GM12872 (cell line): ENCODE measurements around the gene PCSK5.

Source experiments
- TF ChIP-seq, protein P1 (sequence below): IDR thresholded peaks from 3 replicates; pipeline ENCODE4 v1.5.1; 2011; ENCODE audit warnings: low read depth, mild to moderate bottlenecking, low read length, moderate library complexity; ENCODE audit not compliant: insufficient read depth

Gene PCSK5

DNA sequence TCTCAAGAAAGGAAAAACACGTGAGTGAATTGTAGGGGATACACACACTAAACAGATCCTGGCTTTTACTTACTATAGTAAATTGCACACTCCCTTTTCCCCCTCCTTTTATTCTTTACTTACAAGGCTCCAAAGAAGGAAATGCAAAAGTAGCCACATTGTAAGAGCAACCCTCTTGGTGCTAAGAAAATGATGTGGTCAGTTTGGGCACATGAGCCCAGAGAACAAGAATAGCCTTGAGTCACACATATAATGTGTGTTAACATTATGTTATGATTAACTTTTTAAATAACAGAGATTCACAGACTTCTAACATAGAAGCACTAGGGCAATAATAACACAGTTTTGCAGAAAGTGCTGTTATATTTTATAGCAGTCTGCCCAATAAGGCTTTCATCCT lies 48.5 kb downstream of the PCSK5 start:
- TF ChIP-seq, protein P1, sequence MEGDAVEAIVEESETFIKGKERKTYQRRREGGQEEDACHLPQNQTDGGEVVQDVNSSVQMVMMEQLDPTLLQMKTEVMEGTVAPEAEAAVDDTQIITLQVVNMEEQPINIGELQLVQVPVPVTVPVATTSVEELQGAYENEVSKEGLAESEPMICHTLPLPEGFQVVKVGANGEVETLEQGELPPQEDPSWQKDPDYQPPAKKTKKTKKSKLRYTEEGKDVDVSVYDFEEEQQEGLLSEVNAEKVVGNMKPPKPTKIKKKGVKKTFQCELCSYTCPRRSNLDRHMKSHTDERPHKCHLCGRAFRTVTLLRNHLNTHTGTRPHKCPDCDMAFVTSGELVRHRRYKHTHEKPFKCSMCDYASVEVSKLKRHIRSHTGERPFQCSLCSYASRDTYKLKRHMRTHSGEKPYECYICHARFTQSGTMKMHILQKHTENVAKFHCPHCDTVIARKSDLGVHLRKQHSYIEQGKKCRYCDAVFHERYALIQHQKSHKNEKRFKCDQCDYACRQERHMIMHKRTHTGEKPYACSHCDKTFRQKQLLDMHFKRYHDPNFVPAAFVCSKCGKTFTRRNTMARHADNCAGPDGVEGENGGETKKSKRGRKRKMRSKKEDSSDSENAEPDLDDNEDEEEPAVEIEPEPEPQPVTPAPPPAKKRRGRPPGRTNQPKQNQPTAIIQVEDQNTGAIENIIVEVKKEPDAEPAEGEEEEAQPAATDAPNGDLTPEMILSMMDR, result no peak

GRCh38 chr9:75939536-75940111 lies 49.2 kb downstream of the PCSK5 start:
- TF ChIP-seq, protein P1, result no peak

- TF ChIP-seq, protein P1, result no peak
These were observed 50.6 kb downstream of the PCSK5 start for GRCh38 chr9:75941066-75941465.

- TF ChIP-seq, protein P1, result no peak
These were observed 51.3 kb downstream of the PCSK5 start for GRCh38 chr9:75941577-75942311.

DNA sequence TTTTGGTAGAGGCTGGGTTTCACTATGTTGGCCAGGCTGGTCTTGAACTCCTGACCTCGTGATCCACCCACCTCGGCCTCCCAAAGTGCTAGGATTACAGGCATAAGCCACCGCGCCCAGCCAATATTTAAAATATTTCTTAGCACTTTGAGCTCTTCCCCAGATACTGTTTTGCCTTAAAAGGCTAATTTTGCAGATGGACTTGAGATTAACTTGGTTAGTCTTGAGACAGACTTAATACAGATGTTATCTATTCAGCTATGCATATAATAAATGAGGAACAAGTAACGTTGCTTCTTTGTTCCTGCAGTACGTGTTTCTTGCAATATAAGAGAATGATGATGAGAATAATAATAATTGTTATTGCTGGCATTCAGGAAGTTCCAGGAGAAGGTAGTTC lies 56.3 kb downstream of the PCSK5 start:
- TF ChIP-seq, protein P1, result no peak

- TF ChIP-seq, protein P1, result no peak
These were observed 56.8 kb downstream of the PCSK5 start for GRCh38 chr9:75947233-75947632.

DNA sequence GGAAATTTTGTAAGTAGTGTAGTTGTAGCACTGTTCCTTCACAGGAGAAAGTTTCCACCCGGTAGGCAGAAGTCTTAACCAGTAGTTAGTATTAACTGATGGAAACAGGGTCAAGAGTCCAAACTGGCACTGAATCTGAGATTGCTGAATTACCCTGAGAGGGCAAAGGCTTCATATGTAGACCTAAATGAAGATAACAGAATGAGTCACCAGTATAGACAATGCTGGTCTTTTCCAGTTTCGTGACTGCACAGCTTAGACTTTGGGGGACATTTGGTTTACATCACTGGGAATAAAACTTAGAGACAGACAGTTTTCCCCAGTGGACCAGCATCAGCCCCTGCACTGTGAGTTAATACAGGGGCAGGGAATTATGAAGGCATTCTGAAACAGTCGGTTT lies 60.5 kb downstream of the PCSK5 start:
- TF ChIP-seq, protein P1, result no peak
